Right lobe of liver (tissue), 6 donors: ENCODE data around the gene FRMD4B. TPM values are rescaled to one million over a fixed set of nuclear protein-coding genes. Genes with fewer than 3 reads are reported as not detected.
A peak's percentile ranks its signal among the peaks of the same experiment; 100 is the strongest.

Experiments used
- ATAC-seq, 4 donors: fragments of 200-7000 bp; cut with Tn5 transposase; one replicate each; pipeline ENCODE4 v1.9.1; 2020; ENCODE audit warnings: mild to moderate bottlenecking in 4 of 4, moderate library complexity in 4 of 4
- DNase-seq, 3 donors: peaks; one replicate each; pipeline ENCODE4 v3.0.0-alpha.2; 2020
- H3K27ac ChIP-seq, 3 donors: fragments of 200-600 bp; one replicate each; pipeline ENCODE4 v1.8.0; 2022
- H3K27me3 ChIP-seq, 2 donors: fragments of 200-600 bp; one replicate each; pipeline ENCODE4 v1.8.0; 2022
- H3K36me3 ChIP-seq, 4 donors: fragments of 200-600 bp; sonication (generic) in 1 of 4; one replicate each; pipeline versions ENCODE4 v1.5.1 to v1.8.0; 2017 to 2022; ENCODE audit warnings: control low read depth in 1 of 4
- H3K4me1 ChIP-seq, 4 donors: fragments of 200-600 bp; sonication (generic) in 1 of 4; one replicate each; pipeline versions ENCODE4 v1.5.1 to v1.8.0; 2017 to 2022; ENCODE audit warnings: control low read depth in 1 of 4
- H3K4me3 ChIP-seq, 3 donors: fragments of 200-600 bp; one replicate each; pipeline ENCODE4 v1.8.0; 2022
- H3K9me3 ChIP-seq, 4 donors: fragments of 200-600 bp; sonication (generic) in 1 of 4; one replicate each; pipeline versions ENCODE4 v1.5.1 to v1.8.0; 2017 to 2022; ENCODE audit warnings: control low read depth in 1 of 4
- CTCF ChIP-seq, 4 donors: fragments of 200-600 bp in 3 of 4; fragments of 450-650 bp in 1 of 4; IDR thresholded peaks; one replicate each; pipeline versions ENCODE4 v1.5.1 to v1.8.0; 2016 to 2022; ENCODE audit warnings: antibody characterized with exemption in 4 of 4, mild to moderate bottlenecking in 2 of 4
- POLR2A ChIP-seq: fragments of 450-650 bp; IDR thresholded peaks from one replicate; pipeline ENCODE4 v1.6.1; 2017; ENCODE audit warnings: antibody characterized with exemption, mild to moderate bottlenecking
- WGBS: methylation state at CpG from one replicate; pipeline ENCODE4 v1.1.6; 2018; ENCODE audit warnings: low coverage, low lambda C conversion rate; ENCODE audit not compliant: insufficient coverage; ENCODE audit errors: missing lambda C conversion rate; 5-methylcytosine and 5-hydroxymethylcytosine counted together
- intact Hi-C, 2 donors: fragments of 100-400 bp; cut with DNase I; formaldehyde crosslinking; loops; one replicate each; pipeline versions ENCODE4 v1.11.2 to v1.14.1; 2022
- total RNA-seq, 6 experiments: library from RNA; depleted of rRNA in 2 of 6; stranded (reverse); fragments of >200 nt in 2 of 6; fragmentation: NEBNext Ultra II Directional in 3 of 6; extraction: Animal tissue kit (Norgen Biotek cat#: 25700) in 3 of 6; gene quantifications; one replicate each; pipeline versions ENCODE4 v1.1.0 to v1.2.4, GENCODE V29; 2016 to 2023
- donor health status: DM: no; HTN: yes; CAD: no.
- donor health status: DM: no; HTN: no; CAD: no.
- donor health status: DM: no; HTN: no; CAD: no.
- donor health status: DM: no; HTN: yes; CAD: no.
- donor health status: DM: no; HTN: yes; CAD: no.

FRMD4B gene
- total RNA-seq, 6 experiments from 2014 or later = 9.2 to 21.0 (median 12.3) TPM

DNA sequence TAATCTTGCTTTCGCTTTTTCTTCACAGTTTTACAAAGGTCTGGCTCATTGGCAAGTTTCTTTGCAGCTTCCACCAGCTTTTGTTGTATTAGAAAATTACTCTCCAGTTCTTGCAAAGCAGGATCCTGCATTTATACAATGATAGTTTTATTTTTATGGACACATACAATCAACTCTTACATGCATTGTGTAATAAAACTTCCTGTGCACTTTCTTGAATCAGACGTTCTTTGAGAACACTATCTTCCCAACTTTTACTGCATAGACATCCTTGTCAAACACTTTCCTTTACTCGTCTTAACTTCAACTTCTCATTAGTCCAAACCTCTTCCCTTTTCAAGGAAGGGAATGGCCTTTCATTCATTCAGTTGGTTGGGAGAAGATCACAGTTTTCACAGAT, 192.1 kb downstream of the FRMD4B start:
- no peak overlapping the region for H3K4me3 ChIP-seq
- WGBS = 70% methylated on average over 3 of the region's 3 CpGs
- TF ChIP-seq CTCF (IDR thresholded peaks at IDR 0.05) (no peak), POLR2A (no peak)
- no peaks in the 10 kb centered on the region for H3K27me3 ChIP-seq
- intact Hi-C loops = no loop called here
- H3K4me1 ChIP-seq = peaks cover 0 to 5% (median 0%) of the 10 kb centered on the region in 4 donors
- H3K27ac ChIP-seq = no peak overlapping the region
- DNase-seq (no peak), ATAC-seq (no peak)
- peaks cover 5 to 88% (median 7%) of the 10 kb centered on the region in 4 donors for H3K36me3 ChIP-seq
- H3K9me3 ChIP-seq = no peaks in the 10 kb centered on the region

GRCh38 chr3:69191516-69191915, 194.4 kb downstream of the FRMD4B start:
- H3K4me3 ChIP-seq = no peak overlapping the region
- ATAC-seq = no peak
- H3K4me1 ChIP-seq = peaks cover 0 to 8% (median 3%) of the 10 kb centered on the region in 4 donors
- H3K27ac ChIP-seq = no peak overlapping the region
- TF ChIP-seq POLR2A (no peak), CTCF (IDR thresholded peaks at IDR 0.05) (no peak)
- intact Hi-C loops = no loop called here
- no peaks in the 10 kb centered on the region for H3K27me3 ChIP-seq
- no peak for DNase-seq
- no peaks in the 10 kb centered on the region for H3K9me3 ChIP-seq
- peaks cover 9 to 88% (median 12%) of the 10 kb centered on the region in 4 donors for H3K36me3 ChIP-seq

DNA sequence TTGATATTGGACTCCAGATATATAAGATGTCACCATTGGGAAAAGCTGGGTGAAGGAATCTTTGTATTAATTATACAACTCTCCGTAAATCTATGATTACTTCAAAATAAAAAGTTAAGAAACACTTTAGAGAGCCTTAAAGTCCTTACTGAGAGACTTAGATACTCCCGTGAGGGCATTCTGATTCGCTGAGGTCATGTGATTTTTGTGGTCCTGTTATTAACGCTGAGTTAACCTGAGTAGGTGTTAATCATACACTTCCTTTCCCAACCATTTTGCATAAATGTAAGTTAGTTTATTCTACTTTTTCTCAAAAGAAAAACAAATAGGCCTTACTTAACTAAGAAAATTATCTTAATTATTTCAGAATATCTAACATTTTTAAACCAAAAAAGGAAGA, 196.4 kb downstream of the FRMD4B start:
- H3K4me3 ChIP-seq = no peak overlapping the region
- no peak for ATAC-seq
- H3K4me1 ChIP-seq = peaks cover 0 to 12% (median 5%) of the 10 kb centered on the region in 4 donors
- 81% methylated on average over 4 of the region's 4 CpGs for WGBS
- H3K36me3 ChIP-seq = peaks cover 12 to 80% (median 17%) of the 10 kb centered on the region in 4 donors
- DNase-seq = no peak
- intact Hi-C loops = no loop called here
- no peaks in the 10 kb centered on the region for H3K9me3 ChIP-seq
- no peak overlapping the region for H3K27ac ChIP-seq
- TF ChIP-seq CTCF (IDR thresholded peaks at IDR 0.05) (no peak), POLR2A (no peak)
- no peaks in the 10 kb centered on the region for H3K27me3 ChIP-seq

DNA sequence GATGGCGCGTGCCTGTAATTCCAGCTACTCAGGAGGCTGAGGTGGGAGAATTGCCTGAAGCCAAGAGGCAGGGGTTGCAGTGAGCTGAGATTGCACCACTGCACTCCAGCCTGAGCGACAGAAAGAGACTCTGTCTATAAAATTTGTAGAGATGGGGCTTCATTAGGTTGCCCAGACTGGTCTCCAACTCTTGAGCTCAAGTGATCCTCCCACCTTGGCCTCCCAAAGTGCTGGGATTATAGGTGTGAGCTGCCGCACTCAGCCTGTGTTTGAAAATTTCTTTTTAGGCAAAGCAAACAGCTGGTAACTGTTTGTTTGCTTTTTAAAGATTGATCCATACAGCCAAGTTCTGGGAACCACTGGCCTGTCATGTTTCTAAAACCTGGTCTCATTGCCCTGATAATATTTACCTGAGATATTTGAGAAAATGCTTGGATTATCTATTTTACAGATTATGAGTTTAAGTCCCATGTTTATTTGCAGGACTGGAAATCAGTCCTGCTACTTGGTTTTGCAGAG, 199.3 kb downstream of the FRMD4B start:
- Histone ChIP-seq H3K27me3 (no peaks in the 10 kb centered on the region), H3K4me1 (peaks cover 0 to 12% (median 5%) of the 10 kb centered on the region in 4 donors), H3K36me3 (peaks cover 7 to 65% (median 15%) of the 10 kb centered on the region in 4 donors), H3K27ac (peak overlapping the region in 1 of 3 donors; percentile 14), H3K9me3 (no peaks in the 10 kb centered on the region), H3K4me3 (no peak overlapping the region)
- TF ChIP-seq POLR2A (no peak), CTCF (IDR thresholded peaks at IDR 0.05) (no peak)
- intact Hi-C loops = no loop called here
- DNase-seq = no peak
- WGBS = 40% methylated on average over 1 of the region's 4 CpGs
- ATAC-seq = peak; percentile 79 to 90 (median 84)
